Esophagus muscularis mucosa (tissue), 4 donors: ENCODE measurements around the gene IP6K3. TPM values are rescaled to one million over a fixed set of nuclear protein-coding genes. Genes with fewer than 3 reads are reported as not detected.
A peak's percentile ranks its signal among the peaks of the same experiment; 100 is the strongest.

Source experiments
- DNase-seq: peaks from one replicate; pipeline ENCODE4 v3.0.0-alpha.2; 2017; ENCODE audit errors: extremely low spot score
- H3K27ac ChIP-seq, 4 donors: fragments of 200-600 bp; sonication (generic); replicated peaks in 1 of 4; 1 replicate in 3 of 4; 2 replicates in 1 of 4; pipeline ENCODE4 v1.5.1; 2016 to 2019; ENCODE audit warnings: mild to moderate bottlenecking in 1 of 4
- H3K27me3 ChIP-seq, 4 donors: fragments of 200-600 bp; sonication (generic); one replicate each; pipeline versions ENCODE4 v1.5.1 to v1.6.0; 2016 to 2019
- H3K36me3 ChIP-seq, 4 donors: fragments of 200-600 bp; sonication (generic); one replicate each; pipeline ENCODE4 v1.5.1; 2016 to 2019
- H3K4me1 ChIP-seq, 4 donors: fragments of 200-600 bp; sonication (generic); one replicate each; pipeline ENCODE4 v1.5.1; 2016 to 2019
- H3K4me3 ChIP-seq, 4 donors: fragments of 200-600 bp; sonication (generic); 1 replicate in 2 of 4; 2 replicates in 2 of 4; pipeline ENCODE4 v1.5.1; 2016 to 2019; ENCODE audit warnings: mild to moderate bottlenecking in 4 of 4, moderate library complexity in 1 of 4
- H3K9me3 ChIP-seq, 4 donors: fragments of 200-600 bp; sonication (generic); 1 replicate in 3 of 4; 2 replicates in 1 of 4; pipeline ENCODE4 v1.5.1; 2016 to 2019
- EP300 ChIP-seq: sonication (generic); formaldehyde crosslinking; IDR thresholded peaks from one replicate; pipeline ENCODE4 v1.6.1; 2017; ENCODE audit warnings: antibody characterized with exemption
- POLR2A ChIP-seq: fragments of 450-650 bp; IDR thresholded peaks from one replicate; pipeline ENCODE4 v1.6.1; 2017; ENCODE audit warnings: antibody characterized with exemption, moderate library complexity, mild to moderate bottlenecking, low read depth
- POLR2AphosphoS5 ChIP-seq, 2 donors: sonication (generic); formaldehyde crosslinking; IDR thresholded peaks; one replicate each; pipeline ENCODE4 v1.6.1; 2017; ENCODE audit warnings: antibody characterized with exemption in 2 of 2
- WGBS: methylation state at CpG from one replicate; pipeline ENCODE4 v1.1.5; 2018; 5-methylcytosine and 5-hydroxymethylcytosine counted together
- intact Hi-C: fragments of 100-400 bp; cut with DNase I; formaldehyde crosslinking; loops from one replicate; pipeline ENCODE4 v1.15.1; 2023
- total RNA-seq, 4 donors: library from RNA; depleted of rRNA; stranded (reverse); fragments of >200 nt; gene quantifications; one replicate each; pipeline versions ENCODE4 v1.1.0 to v1.2.1, GENCODE V29; 2016
- TF ChIP-seq, protein P1 (sequence below), 3 experiments: fragments of 200-600 bp in 2 of 3; fragments of 450-650 bp in 1 of 3; sonication (generic) in 2 of 3; IDR thresholded peaks; one replicate each; pipeline ENCODE4 v1.5.1; 2017 to 2019; ENCODE audit warnings: antibody characterized with exemption in 3 of 3, mild to moderate bottlenecking in 2 of 3, moderate library complexity in 1 of 3

Gene IP6K3
- total RNA-seq, 4 donors from 2014 or later = 1.2 to 2.8 (median 1.7) TPM

DNA sequence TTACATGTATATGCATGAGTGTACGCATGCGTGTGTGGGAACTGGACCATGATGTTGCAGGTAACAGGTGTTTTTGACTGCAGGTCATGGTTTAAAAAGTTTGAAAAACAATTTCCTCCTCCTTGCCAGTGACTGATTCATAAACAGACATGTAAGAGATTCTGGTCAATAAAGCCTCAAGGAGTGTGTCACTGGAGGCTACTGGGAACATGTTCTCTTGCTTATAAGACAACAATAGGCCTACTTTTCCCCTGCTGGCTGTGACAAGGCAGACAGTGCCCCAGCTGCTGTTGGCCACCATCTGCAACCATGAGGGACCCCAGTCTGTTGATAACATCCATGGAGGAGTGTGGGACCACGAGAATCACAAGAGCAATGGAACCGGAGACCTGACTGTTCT, 29.5 kb upstream of the IP6K3 start:
- H3K4me3 ChIP-seq = no peak overlapping the region
- peaks cover 21 to 28% (median 25%) of the 10 kb centered on the region in 4 donors for H3K4me1 ChIP-seq
- H3K36me3 ChIP-seq = peaks cover 79 to 93% (median 93%) of the 10 kb centered on the region in 4 donors
- H3K9me3 ChIP-seq = no peaks in the 10 kb centered on the region
- no peak for DNase-seq
- TF ChIP-seq POLR2AphosphoS5 (IDR thresholded peaks at IDR 0.05) = no peak
- no peak for TF ChIP-seq EP300
- TF ChIP-seq, protein P1, sequence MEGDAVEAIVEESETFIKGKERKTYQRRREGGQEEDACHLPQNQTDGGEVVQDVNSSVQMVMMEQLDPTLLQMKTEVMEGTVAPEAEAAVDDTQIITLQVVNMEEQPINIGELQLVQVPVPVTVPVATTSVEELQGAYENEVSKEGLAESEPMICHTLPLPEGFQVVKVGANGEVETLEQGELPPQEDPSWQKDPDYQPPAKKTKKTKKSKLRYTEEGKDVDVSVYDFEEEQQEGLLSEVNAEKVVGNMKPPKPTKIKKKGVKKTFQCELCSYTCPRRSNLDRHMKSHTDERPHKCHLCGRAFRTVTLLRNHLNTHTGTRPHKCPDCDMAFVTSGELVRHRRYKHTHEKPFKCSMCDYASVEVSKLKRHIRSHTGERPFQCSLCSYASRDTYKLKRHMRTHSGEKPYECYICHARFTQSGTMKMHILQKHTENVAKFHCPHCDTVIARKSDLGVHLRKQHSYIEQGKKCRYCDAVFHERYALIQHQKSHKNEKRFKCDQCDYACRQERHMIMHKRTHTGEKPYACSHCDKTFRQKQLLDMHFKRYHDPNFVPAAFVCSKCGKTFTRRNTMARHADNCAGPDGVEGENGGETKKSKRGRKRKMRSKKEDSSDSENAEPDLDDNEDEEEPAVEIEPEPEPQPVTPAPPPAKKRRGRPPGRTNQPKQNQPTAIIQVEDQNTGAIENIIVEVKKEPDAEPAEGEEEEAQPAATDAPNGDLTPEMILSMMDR (IDR thresholded peaks at IDR 0.05) = no peak
- no peak for TF ChIP-seq POLR2A
- intact Hi-C loops = no loop called here
- WGBS = 92% methylated on average over 2 of the region's 4 CpGs
- H3K27me3 ChIP-seq = no peaks in the 10 kb centered on the region
- H3K27ac ChIP-seq = no peak overlapping the region

DNA sequence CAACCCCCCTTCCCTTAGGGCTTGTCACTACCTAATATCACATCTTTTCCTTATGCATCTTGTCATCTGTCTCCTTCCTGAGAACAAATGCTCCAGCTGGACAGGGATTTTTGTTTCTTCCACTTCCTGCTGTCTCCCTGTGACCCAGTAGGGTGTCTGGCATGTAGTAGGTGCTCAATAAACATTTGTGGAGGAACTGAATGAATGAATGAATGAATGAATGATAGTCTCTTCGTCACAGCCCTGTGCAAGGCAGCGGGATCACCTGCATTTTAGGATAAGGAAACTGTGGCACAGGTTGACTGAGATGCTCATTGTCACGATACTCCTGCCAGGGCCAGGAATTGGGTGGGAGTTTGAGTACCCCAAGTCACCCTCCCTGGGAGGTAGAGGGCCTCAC, 28.1 kb upstream of the IP6K3 start:
- DNase-seq = no peak
- H3K36me3 ChIP-seq = peaks cover 68 to 79% (median 79%) of the 10 kb centered on the region in 4 donors
- TF ChIP-seq POLR2A (no peak), POLR2AphosphoS5 (IDR thresholded peaks at IDR 0.05) (no peak), EP300 (no peak)
- TF ChIP-seq, protein P1 (IDR thresholded peaks at IDR 0.05) = no peak
- no peak overlapping the region for H3K27ac ChIP-seq
- H3K4me1 ChIP-seq = peaks cover 23 to 33% (median 31%) of the 10 kb centered on the region in 4 donors
- 100% methylated on average over 3 of the region's 3 CpGs for WGBS
- H3K27me3 ChIP-seq = no peaks in the 10 kb centered on the region
- H3K9me3 ChIP-seq = no peaks in the 10 kb centered on the region
- intact Hi-C loops = loop anchor here (5.0 kb wide), 1 partner anchor 253 kb away; no protein-coding TSS in a partner anchor
- H3K4me3 ChIP-seq = no peak overlapping the region

DNA sequence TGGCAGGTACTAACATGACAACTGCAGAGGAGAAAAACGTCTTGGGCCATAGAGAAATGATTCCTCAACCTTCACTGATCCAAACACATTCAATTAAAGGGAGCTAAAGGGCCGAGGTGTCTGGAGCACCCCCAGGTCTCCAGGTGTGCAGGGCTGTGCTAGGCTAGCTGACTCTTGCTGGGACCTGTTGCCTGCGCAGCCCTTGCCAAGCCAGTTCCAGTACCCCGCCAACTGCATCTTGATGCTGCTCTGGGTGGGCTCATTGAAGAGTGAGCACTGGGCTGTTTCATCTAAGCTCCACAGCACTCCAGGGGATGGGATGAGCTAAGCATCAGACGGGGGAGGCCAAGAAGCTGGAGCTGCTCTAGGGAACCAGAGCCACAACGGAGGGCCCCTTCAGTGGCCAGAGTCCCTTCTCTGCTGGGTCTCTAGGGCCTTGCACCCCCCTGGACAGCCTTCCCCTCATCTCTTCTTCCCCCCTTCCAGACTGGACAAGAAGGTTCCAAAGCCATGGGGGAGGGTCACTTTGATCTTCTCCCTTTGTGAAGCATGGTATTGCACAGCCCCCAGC, 26.3 kb upstream of the IP6K3 start:
- DNase-seq = no peak
- peaks cover 0 to 6% (median 0%) of the 10 kb centered on the region in 4 donors for H3K27me3 ChIP-seq
- TF ChIP-seq EP300 (no peak), POLR2A (no peak), POLR2AphosphoS5 (IDR thresholded peaks at IDR 0.05) (no peak)
- TF ChIP-seq, protein P1 (IDR thresholded peaks at IDR 0.05) = no peak
- no peaks in the 10 kb centered on the region for H3K9me3 ChIP-seq
- H3K36me3 ChIP-seq = peaks cover 52 to 61% (median 61%) of the 10 kb centered on the region in 4 donors
- no peak overlapping the region for H3K27ac ChIP-seq
- intact Hi-C loops = loop anchor here (5.0 kb wide), 1 partner anchor 254 kb away; no protein-coding TSS in a partner anchor
- peaks cover 23 to 45% (median 43%) of the 10 kb centered on the region in 4 donors for H3K4me1 ChIP-seq
- H3K4me3 ChIP-seq = no peak overlapping the region
- WGBS = 89% methylated on average over 4 of the region's 6 CpGs

DNA sequence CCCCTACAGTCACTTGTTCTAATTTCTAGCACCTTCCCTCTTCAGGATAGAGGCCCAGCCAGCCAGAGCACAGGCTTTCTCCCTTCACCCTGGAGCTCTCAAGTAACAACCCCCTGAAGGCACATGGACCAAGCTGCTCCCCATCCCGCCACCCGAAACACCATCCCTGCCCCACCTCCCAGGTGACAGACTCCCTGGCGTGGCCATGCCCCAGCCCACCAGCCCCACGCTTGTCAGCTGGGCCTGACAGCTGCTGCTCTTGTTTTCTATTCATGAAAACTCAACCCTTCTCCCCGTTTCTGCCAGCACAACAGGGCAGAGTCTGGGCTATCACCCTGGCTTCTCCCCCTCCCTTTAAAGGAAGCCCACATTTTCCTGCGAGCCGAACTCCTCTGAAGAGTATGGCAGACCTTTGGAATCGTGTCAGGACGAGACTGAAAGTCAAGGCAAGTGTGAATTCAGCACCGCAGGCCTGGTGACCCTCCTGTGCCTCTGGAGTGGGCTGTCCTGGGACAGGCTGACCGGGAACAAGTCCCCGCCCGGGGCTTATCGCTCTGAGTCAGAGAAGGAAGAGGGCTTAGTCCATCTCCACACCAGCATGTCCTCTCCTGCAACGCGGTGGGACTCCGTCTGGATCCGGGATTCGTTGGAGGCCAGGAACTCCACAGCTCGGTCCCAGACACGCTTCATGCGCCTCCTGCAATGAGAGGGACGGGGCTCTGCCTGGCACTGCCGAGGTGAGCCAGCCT, 25.6 kb upstream of the IP6K3 start:
- H3K36me3 ChIP-seq = peaks cover 45 to 54% (median 53%) of the 10 kb centered on the region in 4 donors
- H3K4me1 ChIP-seq = peaks cover 23 to 45% (median 43%) of the 10 kb centered on the region in 4 donors
- intact Hi-C loops = loop anchor here (5.0 kb wide), 1 partner anchor 255 kb away; no protein-coding TSS in a partner anchor
- peak overlapping the region in 3 of 4 donors; percentile 23 to 32 (median 26) for H3K4me3 ChIP-seq
- no peak for DNase-seq
- H3K27ac ChIP-seq = peak overlapping the region; percentile 64 to 84 (median 72)
- H3K27me3 ChIP-seq = peaks cover 0 to 6% (median 0%) of the 10 kb centered on the region in 4 donors
- peaks cover 0 to 2% (median 0%) of the 10 kb centered on the region in 4 donors for H3K9me3 ChIP-seq
- TF ChIP-seq EP300 (no peak), POLR2AphosphoS5 (IDR thresholded peaks at IDR 0.05) (no peak), POLR2A (no peak)
- TF ChIP-seq, protein P1 (IDR thresholded peaks at IDR 0.05) = no peak
- WGBS = 77% methylated on average over 9 of the region's 24 CpGs
